ACC112 (cell line): ENCODE measurements around the gene FARS2.
A peak's percentile ranks its signal among the peaks of the same experiment; 100 is the strongest.

ENCODE experiments used
- H2AFZ ChIP-seq: fragments of 200-600 bp; sonication (generic); one replicate; pipeline ENCODE4 v1.6.0; 2017; ENCODE audit warnings: antibody characterized with exemption, low read length; ENCODE audit not compliant: unreplicated experiment
- H3K27ac ChIP-seq: fragments of 200-600 bp; sonication (generic); 2 replicates; pipeline ENCODE4 v1.5.1; 2014; ENCODE audit warnings: low read depth, mild to moderate bottlenecking, antibody characterized with exemption, low read length, moderate library complexity
- H3K27me3 ChIP-seq: fragments of 200-600 bp; sonication (generic); 2 replicates; pipeline ENCODE4 v1.6.1; 2014; ENCODE audit warnings: mild to moderate bottlenecking, antibody characterized with exemption, low read length, moderate library complexity, mixed read lengths; ENCODE audit not compliant: insufficient read depth
- H3K36me3 ChIP-seq: fragments of 200-600 bp; sonication (generic); 2 replicates; pipeline ENCODE4 v1.6.1; 2016; ENCODE audit warnings: mild to moderate bottlenecking, antibody characterized with exemption, low read length, moderate library complexity, mixed read lengths; ENCODE audit not compliant: insufficient read depth
- H3K4me1 ChIP-seq: fragments of 200-600 bp; sonication (generic); one replicate; pipeline ENCODE4 v1.6.1; 2016; ENCODE audit warnings: low read length, mixed read lengths; ENCODE audit not compliant: insufficient read depth, unreplicated experiment, control insufficient read depth
- H3K4me3 ChIP-seq: fragments of 200-600 bp; sonication (generic); 2 replicates; pipeline ENCODE4 v1.5.1; 2014; ENCODE audit warnings: mild to moderate bottlenecking, low read depth, low read length
- H3K79me2 ChIP-seq: fragments of 200-600 bp; sonication (generic); one replicate; pipeline ENCODE4 v1.6.0; 2016; ENCODE audit warnings: low read length; ENCODE audit not compliant: control insufficient read depth, unreplicated experiment, insufficient read depth

The FARS2 gene

GRCh38 chr6:5475779-5476178 lies 214.5 kb downstream of the FARS2 start:
- Histone ChIP-seq H3K79me2 (no peaks in the 10 kb centered on the region), H3K4me3 (no peak overlapping the region), H3K36me3 (no peaks in the 10 kb centered on the region), H2AFZ (no peak overlapping the region), H3K27ac (no peak overlapping the region), H3K27me3 (no peaks in the 10 kb centered on the region), H3K4me1 (peaks cover 7% of the 10 kb centered on the region)

GRCh38 chr6:5478380-5478779 lies 217.1 kb downstream of the FARS2 start:
- H3K79me2 ChIP-seq = no peaks in the 10 kb centered on the region
- no peak overlapping the region for H2AFZ ChIP-seq
- no peaks in the 10 kb centered on the region for H3K36me3 ChIP-seq
- H3K27ac ChIP-seq = no peak overlapping the region
- no peaks in the 10 kb centered on the region for H3K4me1 ChIP-seq
- H3K27me3 ChIP-seq = no peaks in the 10 kb centered on the region
- H3K4me3 ChIP-seq = no peak overlapping the region

- Histone ChIP-seq H2AFZ (no peak overlapping the region), H3K27me3 (no peaks in the 10 kb centered on the region), H3K4me3 (no peak overlapping the region), H3K4me1 (no peaks in the 10 kb centered on the region), H3K79me2 (no peaks in the 10 kb centered on the region), H3K27ac (no peak overlapping the region), H3K36me3 (no peaks in the 10 kb centered on the region)
These were observed 219.7 kb downstream of the FARS2 start for GRCh38 chr6:5481033-5481432.

- Histone ChIP-seq H3K4me3 (no peak overlapping the region), H3K27ac (no peak overlapping the region), H3K36me3 (no peaks in the 10 kb centered on the region)
These were observed 220.4 kb downstream of the FARS2 start for GRCh38 chr6:5481750-5482149.

GRCh38 chr6:5482619-5483018 lies 221.3 kb downstream of the FARS2 start:
- Histone ChIP-seq H2AFZ (no peak overlapping the region), H3K27me3 (no peaks in the 10 kb centered on the region), H3K36me3 (no peaks in the 10 kb centered on the region), H3K4me3 (no peak overlapping the region), H3K27ac (no peak overlapping the region), H3K79me2 (no peaks in the 10 kb centered on the region), H3K4me1 (no peaks in the 10 kb centered on the region)

More at GRCh38 chr6:5481750-5482149, 220.4 kb downstream of the FARS2 start:
- Histone ChIP-seq H3K27me3 (no peaks in the 10 kb centered on the region), H3K79me2 (no peaks in the 10 kb centered on the region), H3K4me1 (no peaks in the 10 kb centered on the region), H2AFZ (no peak overlapping the region)

GRCh38 chr6:5484692-5485091 lies 223.4 kb downstream of the FARS2 start:
- H3K27me3 ChIP-seq = no peaks in the 10 kb centered on the region
- no peak overlapping the region for H3K4me3 ChIP-seq
- no peaks in the 10 kb centered on the region for H3K4me1 ChIP-seq
- no peaks in the 10 kb centered on the region for H3K79me2 ChIP-seq
- no peak overlapping the region for H2AFZ ChIP-seq
- no peaks in the 10 kb centered on the region for H3K36me3 ChIP-seq
- no peak overlapping the region for H3K27ac ChIP-seq

GRCh38 chr6:5486214-5486613 lies 224.9 kb downstream of the FARS2 start:
- no peak overlapping the region for H3K27ac ChIP-seq
- no peaks in the 10 kb centered on the region for H3K36me3 ChIP-seq
- no peak overlapping the region for H2AFZ ChIP-seq
- no peaks in the 10 kb centered on the region for H3K4me1 ChIP-seq
- H3K79me2 ChIP-seq = no peaks in the 10 kb centered on the region
- H3K27me3 ChIP-seq = no peaks in the 10 kb centered on the region
- no peak overlapping the region for H3K4me3 ChIP-seq

GRCh38 chr6:5490501-5491069 lies 229.3 kb downstream of the FARS2 start:
- Histone ChIP-seq H3K79me2 (no peaks in the 10 kb centered on the region), H3K4me3 (no peak overlapping the region), H3K36me3 (no peaks in the 10 kb centered on the region), H3K27me3 (no peaks in the 10 kb centered on the region), H3K27ac (no peak overlapping the region), H2AFZ (no peak overlapping the region), H3K4me1 (no peaks in the 10 kb centered on the region)

GRCh38 chr6:5492356-5492755 lies 231.0 kb downstream of the FARS2 start:
- H3K36me3 ChIP-seq = no peaks in the 10 kb centered on the region
- H3K27me3 ChIP-seq = no peaks in the 10 kb centered on the region
- no peak overlapping the region for H3K4me3 ChIP-seq
- H2AFZ ChIP-seq = no peak overlapping the region
- H3K79me2 ChIP-seq = no peaks in the 10 kb centered on the region
- H3K4me1 ChIP-seq = peaks cover 3% of the 10 kb centered on the region
- no peak overlapping the region for H3K27ac ChIP-seq

GRCh38 chr6:5493806-5494205 lies 232.5 kb downstream of the FARS2 start:
- H3K27me3 ChIP-seq = no peaks in the 10 kb centered on the region
- H2AFZ ChIP-seq = no peak overlapping the region
- H3K27ac ChIP-seq = no peak overlapping the region
- no peaks in the 10 kb centered on the region for H3K79me2 ChIP-seq
- no peaks in the 10 kb centered on the region for H3K36me3 ChIP-seq
- no peak overlapping the region for H3K4me3 ChIP-seq
- peaks cover 8% of the 10 kb centered on the region for H3K4me1 ChIP-seq

- Histone ChIP-seq H3K4me1 (peaks cover 29% of the 10 kb centered on the region), H3K4me3 (peak overlapping the region; percentile 72), H2AFZ (peak overlapping the region; percentile 91), H3K27me3 (no peaks in the 10 kb centered on the region), H3K36me3 (no peaks in the 10 kb centered on the region), H3K79me2 (no peaks in the 10 kb centered on the region), H3K27ac (peak overlapping the region; percentile 99)
These were observed 236.7 kb downstream of the FARS2 start for GRCh38 chr6:5497896-5498578.
